ENCODE data around the gene CT55. TPM values are rescaled to one million over a fixed set of nuclear protein-coding genes. Genes with fewer than 3 reads are reported as not detected.

The CT55 gene
- total RNA-seq (2021; fragmentation: NEBNext Ultra II Directional; extraction: Animal tissue kit (Norgen Biotek cat#: 25700)) (not detected in 2 replicates), polyA plus RNA-seq (2011; rRNA removed) (0.09 and 0.15 TPM in 2 replicates), polyA minus RNA-seq (2011; rRNA and poly(A)+ RNA removed) (not detected in 2 replicates)
- polyA plus RNA-seq (2011; cell fraction: cytosol; rRNA removed), result 0.08 TPM
- 0.44 TPM for polyA plus RNA-seq (2011; cell fraction: nucleus; rRNA removed)
- 0.09 to 0.25 TPM in 2 of 4 replicates, not detected in the others for polyA plus RNA-seq (2012, experiment 1 of 2)
- polyA plus RNA-seq (2012, experiment 2 of 2), result not detected
- polyA plus RNA-seq (2013, experiment 1 of 2), result 0.06 TPM
- polyA plus RNA-seq (2013, experiment 2 of 2), result 0.06 TPM
- not detected for polyA minus RNA-seq (2011; cell fraction: cytosol; rRNA and poly(A)+ RNA removed)
- polyA minus RNA-seq (2011; cell fraction: nucleus; rRNA and poly(A)+ RNA removed), result 0.50 TPM
- long read RNA-seq, experiment 1, result 0 reads
- long read RNA-seq, experiment 2, result 0 reads

- no peak within 1 kb of the TSS for H4K8ac ChIP-seq (ENCODE audit: extremely low read depth, insufficient read depth, low read length)
- 96% methylated on average over 11 of the region's 27 CpGs; no CpG with 5 or more reads in 1 of the 2 experiments for WGBS, 2 experiments (ENCODE audit: extremely low coverage in 1 of 2, insufficient coverage in 1 of 2, insufficient read length in 1 of 2, insufficient replicate concordance in 2 of 2, low coverage in 1 of 2, low lambda C conversion rate in 2 of 2, missing lambda C conversion rate in 1 of 2)
- H3K56ac ChIP-seq (replicated peaks; ENCODE audit: insufficient read length, low read depth, low read length), result no peak within 1 kb of the TSS
- H2BK120ac ChIP-seq (replicated peaks; ENCODE audit: low read depth, low read length), result no peak within 1 kb of the TSS
- no peak within 1 kb of the TSS for H3K9ac ChIP-seq (replicated peaks in 1 of 4; ENCODE audit: extremely low read depth in 1 of 4, low read depth in 3 of 4, low read length in 3 of 4)
- H3K79me2 ChIP-seq (ENCODE audit: control insufficient read depth in 1 of 2, insufficient read depth in 2 of 2, low read length in 2 of 2), result no peaks in the 10 kb centered on the region
- H3K14ac ChIP-seq (ENCODE audit: insufficient read length), result no peak within 1 kb of the TSS
- CTCF ChIA-PET (ENCODE audit: partially characterized antibody), result interaction anchor here (0.6 to 0.7 kb wide), 2 partner anchors 8 to 521 kb away, joined by 3 read pairs; no protein-coding TSS in a partner anchor
- DNase-seq (ENCODE audit: low read depth in 1 of 2, low spot score in 2 of 2) (no peak), FAIRE-seq (no peak)
- no peak within 1 kb of the TSS for H2BK12ac ChIP-seq (ENCODE audit: low read depth, low read length)
- no peak within 1 kb of the TSS for H2BK15ac ChIP-seq (ENCODE audit: low read length)
- TF ChIP-seq YY1 (IDR thresholded peaks at IDR 0.05; ENCODE audit: low read depth, low read length) (no peak), E2F6 (IDR thresholded peaks at IDR 0.05) (peak; percentile 16; the same call in 1 of the 2 replicates)
- no peaks in the 10 kb centered on the region for H3K23me2 ChIP-seq (ENCODE audit: low read depth, low read length)
- H2BK20ac ChIP-seq (ENCODE audit: low read length), result no peak within 1 kb of the TSS
- no peak within 1 kb of the TSS for H2AK5ac ChIP-seq (ENCODE audit: low read depth, low read length)
- no peak within 1 kb of the TSS for H3K4ac ChIP-seq (replicated peaks; ENCODE audit: insufficient read length, low read depth, low read length)
- no peak within 1 kb of the TSS for H2AFZ ChIP-seq (ENCODE audit: low read length)
- no peak within 1 kb of the TSS for H2BK5ac ChIP-seq (ENCODE audit: low read depth, low read length)
- H3K27me3 ChIP-seq (replicated peaks in 1 of 4; ENCODE audit: control insufficient read depth in 3 of 4, extremely low read depth in 1 of 4, insufficient read depth in 3 of 4, low read length in 3 of 4), result no peaks in the 10 kb centered on the region
- H3K18ac ChIP-seq (ENCODE audit: extremely low read depth, low read length), result no peak within 1 kb of the TSS
- no peak within 1 kb of the TSS for H4K91ac ChIP-seq (replicated peaks; ENCODE audit: insufficient read length, low read length)
- H3K4me3 ChIP-seq (ENCODE audit: extremely low read depth in 1 of 4, insufficient read depth in 2 of 4, low read depth in 3 of 4, low read length in 4 of 4), result no peak within 1 kb of the TSS
- H3K4me1 ChIP-seq (replicated peaks in 1 of 4; ENCODE audit: control insufficient read depth in 3 of 4, insufficient read depth in 4 of 4, low read length in 3 of 4), result no peaks in the 10 kb centered on the region
- H4K5ac ChIP-seq (ENCODE audit: insufficient read length, low read depth, low read length), result no peak within 1 kb of the TSS
- H3K27ac ChIP-seq (ENCODE audit: low read depth, low read length), result no peak within 1 kb of the TSS
- POLR2A ChIA-PET (ENCODE audit: partially characterized antibody), result no interaction called here
- no peaks in the 10 kb centered on the region for H3K79me1 ChIP-seq (ENCODE audit: low read depth, low read length)
- no peaks in the 10 kb centered on the region for H3K9me3 ChIP-seq (ENCODE audit: insufficient read depth in 2 of 2, low read depth in 1 of 2, low read length in 1 of 2)
- H3K23ac ChIP-seq (ENCODE audit: insufficient read length), result no peak within 1 kb of the TSS
- no peak within 1 kb of the TSS for H3K4me2 ChIP-seq (ENCODE audit: insufficient read depth in 1 of 2, low read depth in 2 of 2, low read length in 2 of 2)
- H4K20me1 ChIP-seq (replicated peaks in 1 of 2; ENCODE audit: control insufficient read depth in 1 of 2, insufficient read depth in 2 of 2, low read length in 2 of 2), result no peaks in the 10 kb centered on the region
- H3K36me3 ChIP-seq (ENCODE audit: control insufficient read depth in 2 of 4, insufficient read depth in 4 of 4, low read length in 3 of 4), result no peaks in the 10 kb centered on the region
Measured at GRCh38 chrX:135170877-135171519, at the start of gene CT55. CT55 (minus strand) TSS chrX:135171398; CDS start chrX:135171171, 227 bp downstream.
